ENCODE data around the gene ST14.

DNA sequence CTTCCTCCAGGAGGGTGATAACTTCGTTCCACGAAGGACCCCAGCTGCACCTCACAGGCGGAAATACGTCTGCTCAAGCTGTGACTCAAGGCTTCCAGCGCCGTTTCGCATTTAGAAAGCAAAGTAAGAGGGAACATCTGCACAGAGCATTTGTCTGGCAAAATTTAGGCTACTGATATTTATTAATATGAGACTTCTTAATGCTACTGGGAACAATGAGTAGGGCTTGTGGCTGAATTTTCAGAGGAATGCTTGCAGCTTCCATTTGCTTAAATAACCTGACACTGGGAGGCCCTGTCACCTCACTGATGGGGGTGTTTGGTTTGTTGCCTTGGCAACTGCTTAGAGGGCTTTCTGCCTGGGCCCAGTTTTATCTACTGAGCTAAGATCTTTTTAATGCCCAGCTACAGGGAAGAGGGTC is 14.7 kb upstream of the ST14 start:
- TF ChIP-seq EZH2 (IDR thresholded peaks at IDR 0.05) (no peak), POLR2AphosphoS5 (IDR thresholded peaks at IDR 0.05; ENCODE audit: borderline replicate concordance, low read depth, low read length) (no peak)

All from SK-N-MC (cell line).